HG03520 (cell line): Measurements from ENCODE around the gene ARIH2.
A peak's percentile ranks its signal among the peaks of the same experiment; 100 is the strongest.
"Not testable (repeated sequence)": the region's sequence is repeated elsewhere in the genome, so short reads cannot be mapped to it uniquely, and the experiment has no call there.

ENCODE experiments used
- ATAC-seq: cut with Tn5 transposase; IDR thresholded peaks from one replicate; pipeline ENCODE4 v1.9.1; 2021; ENCODE audit warnings: mild to moderate bottlenecking, moderate library complexity; ENCODE audit not compliant: unreplicated experiment

The ARIH2 gene

DNA sequence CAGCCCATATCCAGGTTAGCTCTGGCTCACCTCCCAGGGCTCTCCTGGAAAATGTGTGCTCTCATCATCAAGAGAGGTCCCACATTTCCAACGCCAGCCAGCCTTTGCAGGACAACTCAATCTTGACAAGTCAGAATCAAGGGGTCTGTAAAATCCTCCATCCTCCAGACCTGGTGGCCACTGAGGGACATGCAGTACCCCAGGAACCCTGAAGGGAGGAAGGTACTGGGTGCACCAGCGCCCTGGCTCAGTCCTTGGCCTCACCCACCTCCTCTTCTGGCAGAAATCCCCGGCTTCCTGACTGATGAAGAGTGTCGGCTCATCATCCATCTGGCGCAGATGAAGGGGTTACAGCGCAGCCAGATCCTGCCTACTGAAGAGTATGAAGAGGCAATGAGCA, 82.5 kb downstream of the ARIH2 start:
- no peak for ATAC-seq

DNA sequence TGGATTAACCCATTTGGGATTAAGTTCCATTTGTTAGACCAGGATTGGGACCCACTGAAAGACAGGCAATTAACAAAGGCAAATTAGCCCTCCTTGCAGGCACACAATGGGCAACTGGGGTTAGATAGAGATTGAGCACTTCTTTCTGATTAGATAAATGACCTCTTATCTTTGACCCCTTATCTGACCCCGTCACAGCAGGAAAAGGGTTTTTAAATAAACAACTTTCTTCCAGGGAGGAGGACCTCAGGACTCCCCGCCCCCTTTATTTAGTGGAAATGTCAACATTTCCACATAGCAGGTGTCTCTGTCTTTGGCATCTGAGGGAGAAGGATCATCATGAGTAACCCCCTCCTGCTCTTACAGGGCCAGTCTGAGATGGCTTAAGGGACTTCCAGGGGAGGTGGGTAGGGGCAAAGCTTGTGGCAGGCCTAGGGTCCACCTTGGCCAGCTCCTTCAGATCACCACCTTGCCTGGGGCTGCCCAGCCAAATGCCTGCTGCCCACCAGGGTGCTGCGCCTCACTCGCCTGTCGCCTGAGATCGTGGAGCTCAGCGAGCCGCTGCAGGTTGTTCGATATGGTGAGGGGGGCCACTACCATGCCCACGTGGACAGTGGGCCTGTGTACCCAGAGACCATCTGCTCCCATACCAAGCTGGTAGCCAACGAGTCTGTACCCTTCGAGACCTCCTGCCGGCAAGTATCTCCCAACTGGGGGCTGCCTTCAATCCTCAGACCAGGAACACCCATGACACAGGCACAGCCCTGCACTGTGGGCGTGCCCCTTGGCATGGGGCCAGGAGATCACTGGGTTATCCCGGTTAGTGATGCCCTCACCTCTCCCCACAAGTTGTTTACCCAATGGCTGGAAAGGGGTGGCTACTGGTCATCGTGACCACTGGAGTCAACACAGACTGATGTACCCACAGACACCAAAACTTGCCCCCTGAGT, 86.0 kb downstream of the ARIH2 start:
- ATAC-seq: no peak

DNA sequence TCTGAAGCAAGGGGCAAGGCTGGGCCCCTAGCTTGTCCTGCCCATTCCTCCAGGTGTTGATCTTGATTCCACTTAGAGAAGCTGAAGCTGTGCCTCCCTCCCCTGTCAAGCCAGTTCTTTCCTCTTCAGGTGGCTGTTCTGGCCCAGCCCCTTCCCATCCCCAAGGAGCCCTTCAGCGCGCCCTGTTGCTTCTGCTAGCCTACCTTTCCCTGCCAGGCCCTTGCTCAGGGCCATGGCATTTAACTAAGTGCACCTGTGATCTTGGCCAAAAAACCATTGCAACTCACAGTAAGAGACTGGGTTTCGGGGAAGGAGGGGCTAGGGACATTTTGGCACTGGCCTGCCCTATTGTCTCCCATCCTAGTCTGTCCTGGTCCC, 86.7 kb downstream of the ARIH2 start:
- no peak for ATAC-seq

DNA sequence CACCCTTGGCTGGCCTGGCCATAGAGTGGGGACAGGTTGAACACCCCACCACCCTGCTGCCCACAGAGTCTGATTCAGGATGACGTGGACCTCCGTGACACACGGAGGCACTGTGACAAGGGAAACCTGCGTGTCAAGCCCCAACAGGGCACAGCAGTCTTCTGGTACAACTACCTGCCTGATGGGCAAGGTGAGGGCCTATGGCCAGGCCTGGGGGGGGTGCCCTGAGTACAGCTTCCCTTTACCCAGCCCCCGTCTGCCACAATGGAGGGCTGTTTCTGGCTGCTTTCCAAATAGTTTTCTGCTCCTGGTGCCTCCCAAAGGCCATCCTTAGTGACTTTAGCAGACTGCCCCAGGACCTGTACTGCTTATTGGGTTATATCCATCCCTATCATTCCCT, 87.4 kb downstream of the ARIH2 start:
- no peak for ATAC-seq

DNA sequence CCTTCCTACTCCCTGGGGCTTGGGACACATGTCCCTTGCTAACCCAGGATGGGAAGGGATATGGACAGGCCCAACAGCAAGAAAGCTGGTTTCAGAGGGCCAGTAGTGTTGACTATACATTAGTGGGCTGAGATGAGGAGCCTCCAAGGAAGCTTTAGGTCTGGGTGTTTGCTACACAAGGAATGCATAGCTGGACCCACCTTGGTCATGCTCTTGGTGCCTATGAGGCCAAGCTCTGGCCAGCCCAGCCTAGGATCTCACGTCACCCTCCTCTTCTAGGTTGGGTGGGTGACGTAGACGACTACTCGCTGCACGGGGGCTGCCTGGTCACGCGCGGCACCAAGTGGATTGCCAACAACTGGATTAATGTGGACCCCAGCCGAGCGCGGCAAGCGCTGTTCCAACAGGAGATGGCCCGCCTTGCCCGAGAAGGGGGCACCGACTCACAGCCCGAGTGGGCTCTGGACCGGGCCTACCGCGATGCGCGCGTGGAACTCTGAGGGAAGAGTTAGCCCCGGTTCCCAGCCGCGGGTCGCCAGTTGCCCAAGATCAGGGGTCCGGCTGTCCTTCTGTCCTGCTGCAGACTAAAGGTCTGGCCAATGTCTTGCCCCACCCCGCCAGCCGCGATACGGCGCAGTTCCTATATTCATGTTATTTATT, 87.9 kb downstream of the ARIH2 start:
- no peak for ATAC-seq

- peak; percentile 85 for ATAC-seq
Measured at GRCh38 chr3:49007068-49007770, 88.6 kb downstream of the ARIH2 start, which contains the start of gene WDR6. TSS of gene WDR6 (plus strand) at chr3:49007391. CDS start at chr3:49007432, 41 bp downstream.

DNA sequence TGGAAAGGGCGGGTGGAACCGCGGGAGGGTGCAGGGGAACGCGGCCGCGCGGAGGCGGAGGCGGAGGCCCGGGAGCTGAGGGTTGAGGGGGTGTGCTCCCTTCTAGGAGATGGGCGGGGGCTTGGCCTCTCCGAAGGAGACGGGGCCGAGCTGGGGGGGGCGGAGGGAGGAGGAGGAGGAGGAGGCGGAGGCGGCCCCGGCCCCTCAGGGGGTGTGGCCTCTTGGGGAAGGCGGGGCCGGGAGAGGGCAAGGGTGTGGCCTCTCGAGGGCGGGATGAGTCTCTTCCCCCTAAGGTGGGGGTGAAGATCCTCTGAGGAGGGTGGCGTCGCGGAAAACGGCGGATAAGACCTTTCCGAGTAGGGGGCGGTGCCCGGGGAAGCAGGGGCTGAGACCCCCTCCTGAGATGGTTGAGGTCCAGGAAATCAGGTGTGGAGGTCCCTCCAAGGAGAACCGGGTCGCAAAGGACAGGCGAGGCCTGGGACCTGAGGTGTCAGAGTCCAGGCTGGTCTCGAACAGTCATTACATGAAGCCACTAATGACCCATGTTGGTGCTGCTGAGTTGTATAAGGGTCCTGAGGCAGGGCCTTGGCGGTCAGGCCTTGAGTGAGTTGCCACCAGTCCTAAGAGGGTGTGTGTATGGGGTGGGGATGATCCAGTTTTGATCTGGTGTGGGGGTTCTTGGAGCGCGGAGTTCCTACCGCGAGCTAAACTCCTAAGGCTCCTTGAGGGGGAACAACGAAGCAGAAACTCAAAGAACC, 89.3 kb downstream of the ARIH2 start:
- peak; percentile 32 for ATAC-seq

GRCh38 chr3:49008627-49009026, 90.0 kb downstream of the ARIH2 start:
- ATAC-seq: not testable (repeated sequence)

DNA sequence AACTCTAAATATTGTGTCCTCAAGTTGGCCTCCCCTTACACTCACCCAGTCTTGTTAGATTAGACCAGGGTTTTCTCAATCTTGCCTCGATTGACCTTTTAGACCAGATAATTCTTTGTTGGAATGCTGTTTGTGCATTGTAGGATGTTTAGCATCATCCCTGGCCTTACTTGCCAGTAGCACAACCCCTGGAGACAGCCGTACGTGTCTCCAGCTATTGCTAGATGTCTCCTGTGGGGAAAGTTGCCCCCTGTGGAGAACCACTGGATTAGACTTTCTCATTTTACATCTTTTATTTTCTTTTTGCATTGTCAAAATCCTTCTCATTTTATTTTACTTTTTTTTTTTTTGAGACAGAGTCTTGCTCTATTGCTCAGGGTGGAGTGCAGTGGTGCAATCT, 90.8 kb downstream of the ARIH2 start:
- ATAC-seq: no peak

DNA sequence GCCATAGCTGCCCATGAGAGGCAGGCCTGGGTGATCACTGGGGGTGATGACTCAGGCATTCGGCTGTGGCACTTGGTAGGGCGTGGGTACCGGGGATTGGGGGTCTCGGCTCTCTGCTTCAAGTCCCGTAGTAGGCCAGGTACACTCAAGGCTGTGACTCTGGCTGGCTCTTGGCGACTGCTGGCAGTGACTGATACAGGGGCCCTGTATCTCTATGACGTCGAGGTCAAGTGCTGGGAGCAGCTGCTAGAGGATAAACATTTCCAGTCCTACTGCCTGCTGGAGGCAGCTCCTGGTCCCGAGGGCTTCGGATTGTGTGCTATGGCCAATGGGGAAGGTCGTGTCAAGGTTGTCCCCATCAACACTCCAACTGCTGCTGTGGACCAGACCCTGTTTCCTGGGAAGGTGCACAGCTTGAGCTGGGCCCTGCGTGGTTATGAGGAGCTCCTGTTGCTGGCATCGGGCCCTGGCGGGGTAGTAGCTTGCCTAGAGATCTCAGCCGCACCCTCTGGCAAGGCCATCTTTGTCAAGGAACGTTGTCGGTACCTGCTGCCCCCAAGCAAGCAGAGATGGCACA, 93.9 kb downstream of the ARIH2 start:
- no peak for ATAC-seq

DNA sequence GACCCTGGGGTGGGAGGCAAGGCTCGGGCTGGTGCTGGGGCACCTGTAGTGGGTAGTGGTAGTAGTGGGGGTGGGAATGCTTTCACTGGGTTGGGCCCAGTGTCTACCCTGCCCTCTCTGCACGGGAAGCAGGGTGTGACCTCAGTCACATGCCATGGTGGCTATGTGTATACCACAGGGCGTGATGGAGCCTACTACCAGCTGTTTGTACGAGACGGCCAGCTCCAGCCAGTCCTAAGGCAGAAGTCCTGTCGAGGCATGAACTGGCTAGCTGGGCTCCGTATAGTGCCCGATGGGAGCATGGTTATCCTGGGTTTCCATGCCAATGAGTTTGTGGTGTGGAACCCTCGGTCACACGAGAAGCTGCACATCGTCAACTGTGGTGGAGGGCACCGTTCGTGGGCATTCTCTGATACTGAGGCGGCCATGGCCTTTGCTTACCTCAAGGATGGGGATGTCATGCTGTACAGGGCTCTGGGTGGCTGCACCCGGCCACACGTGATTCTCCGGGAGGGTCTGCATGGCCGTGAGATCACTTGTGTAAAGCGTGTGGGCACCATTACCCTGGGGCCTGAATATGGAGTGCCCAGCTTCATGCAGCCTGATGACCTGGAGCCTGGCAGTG, 94.6 kb downstream of the ARIH2 start:
- no peak for ATAC-seq

DNA sequence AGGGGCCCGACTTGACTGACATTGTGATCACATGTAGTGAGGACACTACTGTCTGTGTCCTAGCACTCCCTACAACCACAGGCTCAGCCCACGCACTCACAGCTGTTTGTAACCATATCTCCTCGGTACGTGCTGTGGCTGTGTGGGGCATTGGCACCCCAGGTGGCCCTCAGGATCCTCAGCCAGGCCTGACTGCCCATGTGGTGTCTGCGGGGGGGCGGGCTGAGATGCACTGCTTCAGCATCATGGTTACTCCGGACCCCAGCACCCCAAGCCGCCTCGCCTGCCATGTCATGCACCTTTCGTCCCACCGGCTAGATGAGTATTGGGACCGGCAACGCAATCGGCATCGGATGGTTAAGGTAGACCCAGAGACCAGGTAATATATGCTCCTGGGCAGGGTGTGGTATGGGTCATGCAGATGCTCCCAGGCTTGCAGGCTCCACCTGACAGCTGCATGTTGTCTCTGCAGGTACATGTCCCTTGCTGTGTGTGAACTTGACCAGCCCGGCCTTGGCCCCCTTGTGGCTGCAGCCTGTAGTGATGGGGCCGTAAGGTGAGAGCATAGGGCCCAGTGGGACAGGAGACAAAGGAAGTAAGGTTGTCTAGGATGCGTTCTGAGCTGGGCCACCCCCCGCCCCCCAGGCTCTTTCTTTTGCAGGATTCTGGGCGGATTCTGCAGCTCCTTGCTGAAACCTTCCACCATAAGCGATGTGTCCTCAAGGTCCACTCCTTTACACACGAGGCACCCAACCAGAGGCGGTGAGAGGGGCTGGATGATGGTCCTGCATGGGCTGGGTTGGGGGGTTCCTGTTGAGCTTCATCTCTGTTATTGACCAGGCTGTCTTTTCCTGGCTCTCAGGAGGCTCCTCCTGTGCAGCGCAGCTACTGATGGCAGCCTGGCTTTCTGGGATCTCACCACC, 95.4 kb downstream of the ARIH2 start:
- no peak for ATAC-seq

DNA sequence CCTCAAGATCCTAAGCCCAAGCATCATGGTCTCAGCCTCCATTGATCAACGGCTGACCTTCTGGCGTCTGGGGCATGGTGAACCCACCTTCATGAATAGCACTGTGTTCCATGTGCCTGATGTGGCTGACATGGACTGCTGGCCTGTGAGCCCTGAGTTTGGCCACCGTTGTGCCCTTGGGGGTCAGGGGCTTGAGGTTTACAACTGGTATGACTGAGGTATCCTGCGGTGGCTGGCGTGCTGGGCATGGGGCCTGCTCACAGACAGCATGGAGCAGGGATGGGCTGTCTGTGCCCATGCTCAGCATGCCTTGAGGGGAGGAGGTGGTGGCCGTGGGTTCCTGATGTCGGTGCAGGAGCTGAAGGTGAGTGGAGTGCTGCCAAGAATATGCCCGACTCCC, 96.4 kb downstream of the ARIH2 start:
- ATAC-seq: no peak

GRCh38 chr3:49015765-49016164, 97.1 kb downstream of the ARIH2 start:
- ATAC-seq: no peak

- no peak for ATAC-seq
Measured at GRCh38 chr3:49016414-49017228, 98.0 kb downstream of the ARIH2 start.

- ATAC-seq: no peak
Measured at GRCh38 chr3:49017229-49017970, 98.8 kb downstream of the ARIH2 start.

DNA sequence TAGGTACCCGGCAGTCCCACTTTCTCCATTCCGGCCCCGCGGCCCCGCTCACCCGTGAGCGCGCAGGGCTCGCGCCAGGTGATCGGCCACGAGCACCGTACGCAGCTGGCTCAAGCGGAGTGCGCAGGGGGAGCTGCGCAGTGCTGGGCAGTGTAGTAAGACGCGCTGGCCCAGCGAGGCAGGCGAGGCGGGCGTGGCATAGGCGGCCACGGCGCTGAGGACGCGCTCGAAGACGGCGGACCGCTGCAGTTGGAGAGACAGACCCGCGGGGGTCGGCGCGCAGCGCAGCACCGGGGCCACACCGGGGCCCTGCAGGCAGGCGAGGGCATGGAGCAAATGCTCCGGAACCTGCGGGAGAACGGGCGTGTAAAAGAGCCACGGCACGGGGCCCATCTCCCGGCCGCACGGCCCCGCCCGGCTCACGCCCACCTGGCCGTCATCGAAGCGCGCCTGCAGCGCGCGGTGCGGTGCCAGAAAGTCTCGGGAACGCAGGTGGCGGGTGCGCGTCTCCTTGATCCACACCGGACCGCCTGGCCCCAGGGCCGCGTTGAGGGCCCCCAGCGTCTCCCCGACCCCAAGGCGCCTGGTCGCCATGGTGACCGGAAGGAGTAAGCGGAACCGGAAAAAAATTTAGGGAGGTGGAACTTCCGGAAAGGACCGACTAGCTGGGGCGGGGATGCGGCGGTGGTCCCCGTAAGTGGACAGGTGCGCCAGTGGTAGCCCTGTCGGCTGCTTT, 99.5 kb downstream of the ARIH2 start, which contains the start of gene DALRD3:
TSS of gene DALRD3 (minus strand) at position 610 of the 736 bp plus-strand sequence. CDS start at position 594, 16 bp downstream.
- ATAC-seq: no peak
